Fibroblast of mammary gland (primary cell): ENCODE results near the gene PASK.

Experiments used
- DNase-seq: peaks from one replicate; pipeline ENCODE4 v3.0.0-alpha.2; 2010; ENCODE audit warnings: low read depth
- H3K4me3 ChIP-seq: 2 replicates; pipeline ENCODE4 v1.5.1; 2011; ENCODE audit warnings: low read depth, mild to moderate bottlenecking, low read length, moderate library complexity; ENCODE audit not compliant: control insufficient read depth
- TF ChIP-seq, protein P1 (sequence below): conservative IDR thresholded peaks from 2 replicates; pipeline ENCODE4 v1.5.1; 2011; ENCODE audit warnings: low read depth, low read length, inconsistent platforms; ENCODE audit not compliant: control insufficient read depth, insufficient read depth

Gene PASK

GRCh38 chr2:241115361-241115760 is 33.9 kb downstream of the PASK start:
- TF ChIP-seq, protein P1, sequence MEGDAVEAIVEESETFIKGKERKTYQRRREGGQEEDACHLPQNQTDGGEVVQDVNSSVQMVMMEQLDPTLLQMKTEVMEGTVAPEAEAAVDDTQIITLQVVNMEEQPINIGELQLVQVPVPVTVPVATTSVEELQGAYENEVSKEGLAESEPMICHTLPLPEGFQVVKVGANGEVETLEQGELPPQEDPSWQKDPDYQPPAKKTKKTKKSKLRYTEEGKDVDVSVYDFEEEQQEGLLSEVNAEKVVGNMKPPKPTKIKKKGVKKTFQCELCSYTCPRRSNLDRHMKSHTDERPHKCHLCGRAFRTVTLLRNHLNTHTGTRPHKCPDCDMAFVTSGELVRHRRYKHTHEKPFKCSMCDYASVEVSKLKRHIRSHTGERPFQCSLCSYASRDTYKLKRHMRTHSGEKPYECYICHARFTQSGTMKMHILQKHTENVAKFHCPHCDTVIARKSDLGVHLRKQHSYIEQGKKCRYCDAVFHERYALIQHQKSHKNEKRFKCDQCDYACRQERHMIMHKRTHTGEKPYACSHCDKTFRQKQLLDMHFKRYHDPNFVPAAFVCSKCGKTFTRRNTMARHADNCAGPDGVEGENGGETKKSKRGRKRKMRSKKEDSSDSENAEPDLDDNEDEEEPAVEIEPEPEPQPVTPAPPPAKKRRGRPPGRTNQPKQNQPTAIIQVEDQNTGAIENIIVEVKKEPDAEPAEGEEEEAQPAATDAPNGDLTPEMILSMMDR: no peak
- H3K4me3 ChIP-seq: no peak overlapping the region
- DNase-seq: no peak

DNA sequence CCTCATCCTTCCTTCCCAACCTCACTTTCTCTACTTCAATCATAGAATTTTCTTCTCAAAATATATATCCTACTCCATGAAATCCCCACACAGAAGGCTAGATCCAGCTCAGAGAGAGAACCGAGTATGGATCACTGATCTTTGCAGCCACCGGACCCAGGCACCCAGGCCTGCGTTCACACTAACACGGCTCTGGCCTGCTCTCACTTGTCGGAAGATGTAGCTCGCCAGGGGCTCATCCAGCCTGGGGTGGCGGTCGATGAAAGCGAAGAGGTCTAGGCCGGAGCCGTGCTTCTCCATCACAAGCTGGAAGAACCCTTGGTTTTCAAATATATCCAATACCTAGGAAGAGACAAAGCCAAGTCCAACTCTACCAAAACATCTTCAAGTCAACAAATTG is 34.4 kb downstream of the PASK start:
- DNase-seq: no peak
- no peak overlapping the region for H3K4me3 ChIP-seq
- TF ChIP-seq, protein P1: no peak

DNA sequence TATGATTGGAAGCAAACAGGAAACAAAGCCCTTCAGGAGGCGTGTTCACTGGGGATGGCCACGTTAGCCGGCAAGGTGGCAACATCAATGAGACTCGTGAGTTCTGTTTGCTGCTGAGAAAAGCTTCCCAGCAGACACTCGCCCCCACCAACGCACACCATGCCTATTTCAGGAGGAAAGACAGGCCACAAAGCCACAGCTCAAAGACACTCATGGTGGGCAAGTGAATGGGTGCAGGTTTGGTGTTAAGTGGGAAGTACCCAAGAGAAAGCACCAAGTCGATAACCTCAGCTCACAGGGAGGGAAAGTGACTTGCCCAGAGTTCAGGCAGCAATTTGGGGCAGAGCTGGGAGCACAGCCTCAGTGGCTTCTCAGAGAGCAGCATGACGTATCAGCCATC is 36.7 kb downstream of the PASK start:
- no peak for DNase-seq
- no peak overlapping the region for H3K4me3 ChIP-seq
- TF ChIP-seq, protein P1: no peak

DNA sequence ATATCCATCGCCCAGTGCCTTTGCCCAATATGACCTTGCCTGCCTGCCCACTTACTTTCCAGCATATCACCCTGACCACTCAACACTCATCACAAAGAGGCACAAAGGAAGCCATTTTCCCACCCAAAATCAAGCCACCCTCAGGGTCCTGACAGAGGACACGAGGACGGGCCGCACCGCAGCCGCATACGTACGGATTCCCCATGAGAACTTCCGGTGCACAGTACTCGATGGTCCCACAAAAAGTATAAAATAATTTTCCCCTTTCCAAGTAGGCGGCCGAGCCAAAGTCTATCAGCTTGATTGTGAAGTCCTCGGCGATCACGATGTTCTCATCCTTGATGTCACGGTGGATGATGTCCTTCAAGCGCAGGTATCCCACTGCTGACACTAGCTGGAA is 37.2 kb downstream of the PASK start:
- H3K4me3 ChIP-seq: no peak overlapping the region
- no peak for DNase-seq
- TF ChIP-seq, protein P1: no peak

DNA sequence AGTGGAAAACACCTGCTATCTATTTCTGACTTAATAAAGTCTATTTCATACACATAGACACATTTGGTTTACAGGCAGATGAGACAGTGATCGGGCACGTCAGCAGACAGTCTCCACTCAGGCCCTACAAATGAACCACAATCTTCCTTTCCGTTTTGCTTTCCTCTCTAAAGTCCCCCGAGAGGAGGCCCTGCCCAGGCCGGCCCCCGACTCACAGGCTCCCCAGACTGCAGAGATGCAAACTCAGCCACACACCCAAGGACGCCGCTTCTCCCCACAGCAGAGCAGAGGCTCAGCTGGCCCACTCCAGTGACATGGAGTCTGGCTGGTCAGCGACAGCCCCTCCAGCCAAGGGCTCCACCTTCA is 37.8 kb downstream of the PASK start:
- TF ChIP-seq, protein P1: no peak
- no peak for DNase-seq
- H3K4me3 ChIP-seq: no peak overlapping the region

GRCh38 chr2:241110607-241111439 is 38.4 kb downstream of the PASK start:
- no peak for DNase-seq
- TF ChIP-seq, protein P1: no peak
- H3K4me3 ChIP-seq: no peak overlapping the region
